Liver (tissue), 9 donors: Measurements from ENCODE around the gene PNMA8A. TPM values are rescaled to one million over a fixed set of nuclear protein-coding genes. Genes with fewer than 3 reads are reported as not detected.

ENCODE experiments used
- DNase-seq: peaks from one replicate; pipeline ENCODE4 v3.0.0-alpha.2; 2017; ENCODE audit warnings: low spot score
- H3K27ac ChIP-seq, 2 donors: one replicate each; pipeline ENCODE4 v1.7.0; 2013; ENCODE audit warnings: inconsistent platforms in 2 of 2, low read length in 2 of 2, control low read depth in 1 of 2, low read depth in 1 of 2, mild to moderate bottlenecking in 1 of 2
- H3K27me3 ChIP-seq, 4 donors: one replicate each; pipeline versions ENCODE4 v1.6.1 to v1.7.0; 2013; ENCODE audit warnings: low read length in 3 of 4, inconsistent platforms in 1 of 4, mild to moderate bottlenecking in 1 of 4, moderate library complexity in 1 of 4; ENCODE audit not compliant: control insufficient read depth in 4 of 4, insufficient read depth in 4 of 4
- H3K36me3 ChIP-seq, 4 donors: one replicate each; pipeline versions ENCODE4 v1.6.1 to v1.7.0; 2013; ENCODE audit warnings: low read length in 3 of 4, mild to moderate bottlenecking in 3 of 4, low read depth in 1 of 4, moderate library complexity in 1 of 4; ENCODE audit not compliant: control insufficient read depth in 4 of 4, insufficient read depth in 3 of 4
- H3K4me1 ChIP-seq, 4 donors: one replicate each; pipeline versions ENCODE4 v1.6.1 to v1.7.0; 2013; ENCODE audit warnings: low read length in 3 of 4, mild to moderate bottlenecking in 3 of 4, moderate library complexity in 1 of 4; ENCODE audit not compliant: control insufficient read depth in 4 of 4, insufficient read depth in 4 of 4
- H3K4me3 ChIP-seq, 3 donors: one replicate each; pipeline versions ENCODE4 v1.6.1 to v1.7.0; 2013; ENCODE audit warnings: low read length in 3 of 3, control low read depth in 1 of 3, low read depth in 1 of 3, mild to moderate bottlenecking in 1 of 3
- H3K9ac ChIP-seq, 2 donors: one replicate each; pipeline ENCODE4 v1.7.0; 2013; ENCODE audit warnings: low read length in 2 of 2, mild to moderate bottlenecking in 2 of 2, moderate library complexity in 2 of 2, control low read depth in 1 of 2, low read depth in 1 of 2
- H3K9me3 ChIP-seq, 4 donors: one replicate each; pipeline versions ENCODE4 v1.6.1 to v1.7.0; 2013; ENCODE audit warnings: low read length in 3 of 4; ENCODE audit not compliant: control insufficient read depth in 4 of 4
- FOXA1 ChIP-seq: IDR thresholded peaks from 2 replicates; pipeline ENCODE4 v1.6.1; 2016; ENCODE audit warnings: antibody characterized with exemption
- GABPA ChIP-seq, 2 donors: IDR thresholded peaks in 1 of 2; conservative IDR thresholded peaks in 1 of 2; 2 replicates each; pipeline ENCODE4 v1.6.1; 2016; ENCODE audit warnings: antibody characterized with exemption in 2 of 2, mild to moderate bottlenecking in 1 of 2, moderate library complexity in 1 of 2
- HNF4A ChIP-seq, 2 donors: conservative IDR thresholded peaks; 2 replicates each; pipeline ENCODE4 v1.6.1; 2016; ENCODE audit warnings: antibody characterized with exemption in 2 of 2, mild to moderate bottlenecking in 2 of 2
- JUND ChIP-seq, 2 donors: IDR thresholded peaks; 2 replicates each; pipeline ENCODE4 v1.6.1; 2016; ENCODE audit warnings: antibody characterized with exemption in 2 of 2
- RAD21 ChIP-seq, 2 donors: IDR thresholded peaks; 2 replicates each; pipeline ENCODE4 v1.6.1; 2016; ENCODE audit warnings: antibody characterized with exemption in 2 of 2, mild to moderate bottlenecking in 2 of 2
- RXRA ChIP-seq, 2 donors: IDR thresholded peaks; 2 replicates each; pipeline ENCODE4 v1.6.1; 2017 to 2018; ENCODE audit warnings: antibody characterized with exemption in 2 of 2, mild to moderate bottlenecking in 1 of 2
- YY1 ChIP-seq: IDR thresholded peaks from 2 replicates; pipeline ENCODE4 v1.6.1; 2016; ENCODE audit warnings: antibody characterized with exemption, mild to moderate bottlenecking
- WGBS: extraction: QIAGEN DNeasy Blood & Tissue Kit; methylation state at CpG from one replicate; pipeline ENCODE4 v1.1.7; 2013; 5-methylcytosine and 5-hydroxymethylcytosine counted together
- polyA plus RNA-seq, 2 donors: library from polyadenylated mRNA; stranded (reverse) in 1 of 2; unstranded in 1 of 2; fragments of 200-250 nt in 1 of 2; fragments of >200 nt in 1 of 2; fragmentation: Nextera tagmentation in 1 of 2; extraction: Ambion mirVana in 1 of 2; gene quantifications; one replicate each; pipeline versions ENCODE4 v1.2.1 to v1.2.3, GENCODE V29; 2013 to 2015
- total RNA-seq, 2 donors: library from RNA; depleted of rRNA; stranded (reverse); fragments of >200 nt; gene quantifications; one replicate each; pipeline ENCODE4 v1.2.3, GENCODE V29; 2014
- TF ChIP-seq, protein P1 (sequence below): fragments of 150-350 bp; IDR thresholded peaks from 2 replicates; pipeline ENCODE4 v1.5.1; 2017; ENCODE audit warnings: improper control_type of control experiment, low read depth, low read length; ENCODE audit not compliant: missing input control
- TF ChIP-seq, protein P2 (sequence below): IDR thresholded peaks from 2 replicates; pipeline ENCODE4 v1.6.1; 2016; ENCODE audit warnings: antibody characterized with exemption
- donor health status: healthy.
- donor health status: healthy.
- donor health status: healthy.
- donor health status: healthy.
- donor health status: healthy.

Gene PNMA8A
- total and polyA plus RNA-seq, 4 donors: 0.17 to 0.93 (median 0.22) TPM; not detected in 1

DNA sequence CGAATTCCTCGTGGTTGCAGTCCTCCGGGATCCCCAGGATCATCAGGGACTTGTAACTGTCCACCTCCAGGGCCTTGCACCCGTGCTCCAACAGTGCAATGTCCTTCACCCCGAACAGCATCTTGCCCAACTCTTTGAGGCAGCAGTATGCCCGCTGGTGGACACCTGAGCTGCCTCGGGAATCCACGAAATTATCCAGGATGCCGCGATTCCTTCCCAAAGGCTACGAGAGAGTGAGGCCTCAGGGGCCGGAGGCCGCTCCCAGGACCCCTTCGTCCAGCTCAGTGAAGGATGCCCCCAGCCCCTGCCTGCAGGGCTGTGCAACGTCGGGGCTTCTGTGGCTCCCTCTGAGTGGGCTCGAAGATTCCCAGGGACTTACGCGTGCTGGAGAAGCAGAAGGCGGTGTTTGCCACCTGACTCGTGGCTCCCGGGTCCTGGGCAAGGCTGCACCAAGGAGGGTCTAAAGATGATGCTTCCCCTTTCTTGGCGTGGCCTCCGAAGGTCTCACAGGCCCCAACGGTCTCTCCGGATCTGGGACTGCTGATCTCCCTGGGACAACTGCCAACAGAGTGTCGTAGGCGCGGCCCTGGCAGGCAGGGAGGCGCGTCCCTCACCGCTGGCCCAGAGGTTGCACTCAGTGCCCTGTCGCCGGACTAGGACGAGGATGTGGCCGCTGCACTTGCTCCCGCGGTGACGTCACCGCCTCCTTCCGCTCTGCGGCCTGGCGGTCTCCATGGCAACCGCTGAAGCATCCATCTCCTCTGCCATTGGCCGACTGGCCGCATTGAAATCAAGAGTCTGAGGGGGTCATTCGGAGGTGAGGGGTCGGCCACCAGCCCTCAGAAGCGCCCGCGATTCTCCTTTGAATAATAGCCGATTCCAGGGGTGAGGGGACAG is 42.9 kb downstream of the PNMA8A start, which contains the start of gene PNMA8C:
Gene PNMA8C, minus strand, starts transcription at position 698 of the 897 bp plus-strand sequence. Its CDS starts 577 bp downstream, at position 121.
- H3K36me3 ChIP-seq: no peaks in the 10 kb centered on the region
- H3K9ac ChIP-seq: no peak within 1 kb of the TSS
- H3K4me3 ChIP-seq: no peak within 1 kb of the TSS
- H3K4me1 ChIP-seq: peaks cover 4 to 15% (median 10%) of the 10 kb centered on the region in 4 donors
- DNase-seq: peak; percentile 61
- TF ChIP-seq HNF4A (conservative IDR thresholded peaks at IDR 0.05) (peak; percentile 11 to 15), JUND (IDR thresholded peaks at IDR 0.05) (peak in 1 of 2 donors; percentile 44), FOXA1 (no peak)
- H3K27ac ChIP-seq: no peak within 1 kb of the TSS
- H3K27me3 ChIP-seq: peaks cover 0 to 4% (median 0%) of the 10 kb centered on the region in 4 donors
- WGBS: 29% methylated on average over 52 of the region's 52 CpGs
- H3K9me3 ChIP-seq: no peaks in the 10 kb centered on the region

DNA sequence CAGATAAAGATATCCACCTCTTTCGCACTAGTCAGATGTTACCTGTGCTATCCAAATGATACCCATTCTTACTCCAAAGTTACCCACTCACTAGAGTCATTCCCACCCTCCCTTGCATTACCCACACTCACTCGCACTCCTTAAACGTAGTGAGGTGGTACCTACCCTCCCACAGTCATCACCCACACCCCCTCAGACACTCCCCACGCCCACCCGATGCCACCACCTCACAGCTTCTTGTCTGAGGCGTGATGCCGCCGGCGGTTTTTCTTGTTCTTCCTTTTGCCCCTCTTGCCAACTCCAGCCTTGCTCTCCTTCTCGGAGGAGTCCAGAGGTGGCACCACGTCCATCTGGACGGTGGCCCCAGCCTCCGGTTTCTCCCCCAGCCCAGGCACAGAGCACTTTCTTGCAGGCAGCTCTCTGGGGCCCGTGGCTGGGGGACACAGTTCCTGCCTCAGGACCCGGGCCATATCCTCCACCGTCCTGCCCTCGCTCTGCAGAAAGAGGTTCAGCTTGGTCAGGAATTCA is 43.8 kb downstream of the PNMA8A start:
- H3K9ac ChIP-seq: no peak overlapping the region
- WGBS: 79% methylated on average over 17 of the region's 17 CpGs
- H3K27me3 ChIP-seq: peaks cover 0 to 4% (median 0%) of the 10 kb centered on the region in 4 donors
- H3K4me3 ChIP-seq: no peak overlapping the region
- TF ChIP-seq, protein P1, sequence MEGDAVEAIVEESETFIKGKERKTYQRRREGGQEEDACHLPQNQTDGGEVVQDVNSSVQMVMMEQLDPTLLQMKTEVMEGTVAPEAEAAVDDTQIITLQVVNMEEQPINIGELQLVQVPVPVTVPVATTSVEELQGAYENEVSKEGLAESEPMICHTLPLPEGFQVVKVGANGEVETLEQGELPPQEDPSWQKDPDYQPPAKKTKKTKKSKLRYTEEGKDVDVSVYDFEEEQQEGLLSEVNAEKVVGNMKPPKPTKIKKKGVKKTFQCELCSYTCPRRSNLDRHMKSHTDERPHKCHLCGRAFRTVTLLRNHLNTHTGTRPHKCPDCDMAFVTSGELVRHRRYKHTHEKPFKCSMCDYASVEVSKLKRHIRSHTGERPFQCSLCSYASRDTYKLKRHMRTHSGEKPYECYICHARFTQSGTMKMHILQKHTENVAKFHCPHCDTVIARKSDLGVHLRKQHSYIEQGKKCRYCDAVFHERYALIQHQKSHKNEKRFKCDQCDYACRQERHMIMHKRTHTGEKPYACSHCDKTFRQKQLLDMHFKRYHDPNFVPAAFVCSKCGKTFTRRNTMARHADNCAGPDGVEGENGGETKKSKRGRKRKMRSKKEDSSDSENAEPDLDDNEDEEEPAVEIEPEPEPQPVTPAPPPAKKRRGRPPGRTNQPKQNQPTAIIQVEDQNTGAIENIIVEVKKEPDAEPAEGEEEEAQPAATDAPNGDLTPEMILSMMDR: no peak
- TF ChIP-seq GABPA (IDR thresholded peaks at IDR 0.05 in 1 of 2, conservative IDR thresholded peaks at IDR 0.05 in 1 of 2) (no peak), JUND (IDR thresholded peaks at IDR 0.05) (no peak)
- no peaks in the 10 kb centered on the region for H3K36me3 ChIP-seq
- H3K27ac ChIP-seq: no peak overlapping the region
- no peak for DNase-seq
- H3K4me1 ChIP-seq: peaks cover 4 to 15% (median 10%) of the 10 kb centered on the region in 4 donors
- no peaks in the 10 kb centered on the region for H3K9me3 ChIP-seq

DNA sequence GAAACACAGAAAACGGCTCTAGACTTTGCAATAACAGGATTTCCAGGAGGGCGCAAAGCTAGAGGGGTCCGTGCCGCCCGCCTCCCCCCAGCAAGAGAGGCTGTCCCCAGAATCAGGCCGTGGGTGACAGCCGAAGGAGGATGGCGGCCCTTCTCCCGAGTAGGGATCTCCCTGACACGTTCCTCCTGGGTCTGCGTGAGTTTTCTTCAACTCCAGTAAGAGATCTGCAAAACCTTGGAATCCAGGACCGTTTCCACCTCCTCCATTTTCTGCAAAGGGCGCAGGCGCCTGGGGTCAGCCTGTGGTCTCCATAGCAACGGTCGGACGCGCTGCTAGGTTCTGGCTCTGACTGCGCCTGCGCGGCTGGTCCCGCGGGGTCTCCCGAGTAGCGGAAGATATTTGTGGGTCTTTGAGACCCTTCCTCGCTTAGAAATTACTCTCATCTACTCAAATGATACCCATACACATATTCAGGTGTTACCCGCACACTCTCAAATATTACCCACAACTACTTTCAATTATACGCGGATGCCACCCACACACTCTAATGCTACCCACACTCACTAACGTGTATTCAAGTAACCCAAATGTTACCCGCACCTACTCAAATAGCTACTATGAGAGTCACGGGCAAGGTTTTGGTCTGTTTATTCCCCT is 44.7 kb downstream of the PNMA8A start:
- Histone ChIP-seq H3K4me1 (peaks cover 4 to 15% (median 10%) of the 10 kb centered on the region in 4 donors), H3K36me3 (no peaks in the 10 kb centered on the region), H3K9me3 (no peaks in the 10 kb centered on the region), H3K9ac (peak overlapping the region in 1 of 2 donors; percentile 59), H3K27me3 (peaks cover 0 to 2% (median under 1%) of the 10 kb centered on the region in 4 donors), H3K4me3 (peak overlapping the region; percentile 8 to 65 (median 60)), H3K27ac (no peak overlapping the region)
- peak; percentile 70 for TF ChIP-seq YY1
- TF ChIP-seq RAD21 (IDR thresholded peaks at IDR 0.05): no peak
- no peak for TF ChIP-seq RXRA (IDR thresholded peaks at IDR 0.05)
- TF ChIP-seq, protein P2, sequence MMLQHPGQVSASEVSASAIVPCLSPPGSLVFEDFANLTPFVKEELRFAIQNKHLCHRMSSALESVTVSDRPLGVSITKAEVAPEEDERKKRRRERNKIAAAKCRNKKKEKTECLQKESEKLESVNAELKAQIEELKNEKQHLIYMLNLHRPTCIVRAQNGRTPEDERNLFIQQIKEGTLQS: no peak
- DNase-seq: peak; percentile 67
- WGBS: 2% methylated on average over 32 of the region's 32 CpGs
